GM12891 (cell line): ENCODE data around the gene ZBTB4.

Source experiments
- POLR2A ChIP-seq: IDR thresholded peaks from 2 replicates; pipeline ENCODE4 v1.6.1; 2011; ENCODE audit warnings: low read depth, low read length, control low read depth
- POLR2AphosphoS5 ChIP-seq: IDR thresholded peaks from 2 replicates; pipeline ENCODE4 v1.6.1; 2011; ENCODE audit warnings: low read depth, low read length, control low read depth
- TAF1 ChIP-seq: IDR thresholded peaks from 2 replicates; pipeline ENCODE4 v1.6.1; 2011; ENCODE audit warnings: low read depth, low read length, control low read depth

DNA sequence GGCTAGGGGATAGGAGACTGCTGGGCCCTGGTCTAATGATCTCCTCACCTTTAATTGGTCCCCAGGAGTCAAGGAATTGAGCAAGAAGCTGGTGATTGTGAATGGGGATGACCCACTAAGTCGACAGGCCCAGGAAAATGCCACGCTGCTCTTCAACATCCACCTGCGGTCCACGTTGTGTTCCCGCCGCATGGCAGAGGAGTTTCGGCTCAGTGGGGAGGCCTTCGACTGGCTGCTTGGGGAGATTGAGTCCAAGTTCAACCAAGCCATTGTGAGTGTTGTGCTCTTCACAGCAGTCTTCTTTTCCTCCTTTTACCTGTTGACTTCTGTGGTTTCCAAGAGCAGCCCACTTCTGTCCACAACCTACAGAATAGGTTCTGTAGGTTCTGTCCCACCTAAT is 24.1 kb upstream of the ZBTB4 start:
- TF ChIP-seq POLR2A = no peak; the same call in 1 of the 2 replicates
- no peak for TF ChIP-seq POLR2AphosphoS5
- TF ChIP-seq TAF1 = no peak
